ENCODE measurements around the gene ULK4. TPM values are rescaled to one million over a fixed set of nuclear protein-coding genes. Genes with fewer than 3 reads are reported as not detected.

Gene ULK4
- total and polyA plus RNA-seq, 2 of the 8 experiments (the other 6 are each of a cell fraction or from before 2014, with no cell fraction given), result 3.0 to 10.8 TPM

GRCh38 chr3:41265011-41265545, 696.8 kb downstream of the ULK4 start:
- DNase-seq (ENCODE audit: low read depth in 1 of 2, low spot score in 2 of 2), result no peak
- 94% methylated on average over 11 of the region's 11 CpGs; no CpG with 5 or more reads in 1 of the 2 experiments for WGBS, 2 experiments (ENCODE audit: extremely low coverage in 1 of 2, insufficient coverage in 1 of 2, insufficient read length in 1 of 2, insufficient replicate concordance in 2 of 2, low coverage in 1 of 2, low lambda C conversion rate in 2 of 2, missing lambda C conversion rate in 1 of 2)

More at GRCh38 chr3:41265011-41265545, 696.8 kb downstream of the ULK4 start:
- Histone ChIP-seq H4K5ac (ENCODE audit: insufficient read length, low read depth, low read length) (no peak overlapping the region), H3K23ac (ENCODE audit: insufficient read length) (no peak overlapping the region), H2BK5ac (ENCODE audit: low read depth, low read length) (no peak overlapping the region), H3K4me2 (ENCODE audit: insufficient read depth in 1 of 2, low read depth in 2 of 2, low read length in 2 of 2) (no peak overlapping the region), H3K23me2 (ENCODE audit: low read depth, low read length) (no peaks in the 10 kb centered on the region), H3K27me3 (replicated peaks in 1 of 4; ENCODE audit: control insufficient read depth in 3 of 4, extremely low read depth in 1 of 4, insufficient read depth in 3 of 4, low read length in 3 of 4) (no peaks in the 10 kb centered on the region), H3K56ac (replicated peaks; ENCODE audit: insufficient read length, low read depth, low read length) (no peak overlapping the region), H2AK5ac (ENCODE audit: low read depth, low read length) (no peak overlapping the region), H3K4me1 (replicated peaks in 1 of 4; ENCODE audit: control insufficient read depth in 3 of 4, insufficient read depth in 4 of 4, low read length in 3 of 4) (peaks cover 0 to 5% (median 0%) of the 10 kb centered on the region in 4 experiments; a peak in 1 of 7 replicates), H4K20me1 (replicated peaks in 1 of 2; ENCODE audit: control insufficient read depth in 1 of 2, insufficient read depth in 2 of 2, low read length in 2 of 2) (no peaks in the 10 kb centered on the region), H2AFZ (ENCODE audit: low read length) (no peak overlapping the region), H3K9me3 (ENCODE audit: insufficient read depth in 2 of 2, low read depth in 1 of 2, low read length in 1 of 2) (no peaks in the 10 kb centered on the region), H3K14ac (ENCODE audit: insufficient read length) (no peak overlapping the region), H2BK12ac (ENCODE audit: low read depth, low read length) (no peak overlapping the region), H3K27ac (ENCODE audit: low read depth, low read length) (no peak overlapping the region), H3K79me2 (ENCODE audit: control insufficient read depth in 1 of 2, insufficient read depth in 2 of 2, low read length in 2 of 2) (no peaks in the 10 kb centered on the region), H2BK120ac (replicated peaks; ENCODE audit: low read depth, low read length) (no peak overlapping the region), H3K9ac (replicated peaks in 1 of 4; ENCODE audit: extremely low read depth in 1 of 4, low read depth in 3 of 4, low read length in 3 of 4) (no peak overlapping the region), H4K8ac (ENCODE audit: extremely low read depth, insufficient read depth, low read length) (no peak overlapping the region), H2BK20ac (ENCODE audit: low read length) (no peak overlapping the region), H3K4me3 (ENCODE audit: extremely low read depth in 1 of 4, insufficient read depth in 2 of 4, low read depth in 3 of 4, low read length in 4 of 4) (no peak overlapping the region), H2BK15ac (ENCODE audit: low read length) (no peak overlapping the region), H3K4ac (replicated peaks; ENCODE audit: insufficient read length, low read depth, low read length) (no peak overlapping the region), H3K79me1 (ENCODE audit: low read depth, low read length) (no peaks in the 10 kb centered on the region), H3K18ac (ENCODE audit: extremely low read depth, low read length) (no peak overlapping the region), H3K36me3 (ENCODE audit: control insufficient read depth in 2 of 4, insufficient read depth in 4 of 4, low read length in 3 of 4) (no peaks in the 10 kb centered on the region), H4K91ac (replicated peaks; ENCODE audit: insufficient read length, low read length) (no peak overlapping the region)
- CTCF ChIA-PET (ENCODE audit: partially characterized antibody), result no interaction called here
- POLR2A ChIA-PET (ENCODE audit: partially characterized antibody), result interaction anchor here (0.6 kb wide), 1 partner anchor 62 kb away, joined by 3 read pairs; no protein-coding TSS in a partner anchor
- FAIRE-seq, result no peak
- TF ChIP-seq CTCF (IDR thresholded peaks at IDR 0.05; ENCODE audit: control extremely low read depth in 1 of 3, insufficient read depth in 1 of 3, low read depth in 1 of 3, low read length in 3 of 3) (no peak), FOSL1 (IDR thresholded peaks at IDR 0.05; ENCODE audit: insufficient read depth, low read depth, low read length) (no peak)

Measured in H1 (cell line).